GM12891 (cell line): ENCODE results near the gene SLC2A10.

Source experiments
- POLR2A ChIP-seq: IDR thresholded peaks from 2 replicates; pipeline ENCODE4 v1.6.1; 2011; ENCODE audit warnings: low read depth, low read length, control low read depth
- POLR2AphosphoS5 ChIP-seq: IDR thresholded peaks from 2 replicates; pipeline ENCODE4 v1.6.1; 2011; ENCODE audit warnings: low read depth, low read length, control low read depth

GRCh38 chr20:46749147-46749546, 39.7 kb downstream of the SLC2A10 start:
- no peak for TF ChIP-seq POLR2A
- TF ChIP-seq POLR2AphosphoS5, result no peak
